Measurements from ENCODE around the gene CLK2.

GRCh38 chr1:155284476-155284875 is 11.2 kb upstream of the CLK2 start:
- TF ChIP-seq, protein P1, sequence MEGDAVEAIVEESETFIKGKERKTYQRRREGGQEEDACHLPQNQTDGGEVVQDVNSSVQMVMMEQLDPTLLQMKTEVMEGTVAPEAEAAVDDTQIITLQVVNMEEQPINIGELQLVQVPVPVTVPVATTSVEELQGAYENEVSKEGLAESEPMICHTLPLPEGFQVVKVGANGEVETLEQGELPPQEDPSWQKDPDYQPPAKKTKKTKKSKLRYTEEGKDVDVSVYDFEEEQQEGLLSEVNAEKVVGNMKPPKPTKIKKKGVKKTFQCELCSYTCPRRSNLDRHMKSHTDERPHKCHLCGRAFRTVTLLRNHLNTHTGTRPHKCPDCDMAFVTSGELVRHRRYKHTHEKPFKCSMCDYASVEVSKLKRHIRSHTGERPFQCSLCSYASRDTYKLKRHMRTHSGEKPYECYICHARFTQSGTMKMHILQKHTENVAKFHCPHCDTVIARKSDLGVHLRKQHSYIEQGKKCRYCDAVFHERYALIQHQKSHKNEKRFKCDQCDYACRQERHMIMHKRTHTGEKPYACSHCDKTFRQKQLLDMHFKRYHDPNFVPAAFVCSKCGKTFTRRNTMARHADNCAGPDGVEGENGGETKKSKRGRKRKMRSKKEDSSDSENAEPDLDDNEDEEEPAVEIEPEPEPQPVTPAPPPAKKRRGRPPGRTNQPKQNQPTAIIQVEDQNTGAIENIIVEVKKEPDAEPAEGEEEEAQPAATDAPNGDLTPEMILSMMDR (IDR thresholded peaks at IDR 0.05): no peak
- no peak for TF ChIP-seq POLR2A (IDR thresholded peaks at IDR 0.05)
- TF ChIP-seq POLR2AphosphoS5 (IDR thresholded peaks at IDR 0.05): no peak
